Vein endothelial cell (primary cell): ENCODE measurements around the gene DSE. TPM values are rescaled to one million over a fixed set of nuclear protein-coding genes. Genes with fewer than 3 reads are reported as not detected.

Experiments
- total RNA-seq: library from RNA; depleted of rRNA; stranded (reverse); fragments of >200 nt; gene quantifications from 2 replicates; pipeline ENCODE4 v1.2.3, GENCODE V29; 2012

The DSE gene
- total RNA-seq, result 20.3 and 24.3 TPM in 2 replicates

GRCh38 chr6:116370760-116371119 is at the start of gene DSE:
TSS of gene DSE (plus strand) at chr6:116370947. CDS start at chr6:116399251, 28,304 bp downstream.

GRCh38 chr6:116461331-116461931 is 90.7 kb downstream of the DSE start, which contains the start of gene CALHM6:
TSS of gene CALHM6 (plus strand) at chr6:116461375. CDS start at chr6:116461930, 555 bp downstream.

Other genes with a start within 250 kb of the DSE start
- gene COL10A1, start 244.8 kb upstream of the DSE start, total RNA-seq, result not detected in 2 replicates
- 20.9 and 24.9 TPM in 2 replicates for gene TSPYL4, start 116.9 kb upstream of the DSE start, total RNA-seq
- 70.2 and 72.1 TPM in 2 replicates for gene TSPYL1, start 91.0 kb upstream of the DSE start, total RNA-seq
- 0.33 and 0.48 TPM in 2 replicates for gene CALHM6, start 90.4 kb downstream of the DSE start, total RNA-seq
- gene CALHM5, start 140.7 kb downstream of the DSE start, total RNA-seq, result 7.2 and 7.8 TPM in 2 replicates
- 0.33 TPM in 1 of 2 replicates, not detected in the other for gene TRAPPC3L, start 174.7 kb downstream of the DSE start, total RNA-seq
- gene CALHM4, start 182.8 kb downstream of the DSE start, total RNA-seq, result 0.33 and 0.38 TPM in 2 replicates
- gene RWDD1, start 200.6 kb downstream of the DSE start, total RNA-seq, result 27.8 and 40.6 TPM in 2 replicates
- 0.19 and 0.33 TPM in 2 replicates for gene RSPH4A, start 245.5 kb downstream of the DSE start, total RNA-seq